ENCODE measurements around the gene SLCO2A1.

Gene SLCO2A1

GRCh38 chr3:133881939-133882825 is 147.5 kb downstream of the SLCO2A1 start:
- DNase-seq = no peak

- no peak for DNase-seq
Measured at GRCh38 chr3:133881492-133881891, 148.2 kb downstream of the SLCO2A1 start.

- DNase-seq = no peak
Measured at GRCh38 chr3:133880886-133881455, 148.8 kb downstream of the SLCO2A1 start.

GRCh38 chr3:133880287-133880686 is 149.4 kb downstream of the SLCO2A1 start:
- DNase-seq = no peak

GRCh38 chr3:133878518-133878917 is 151.2 kb downstream of the SLCO2A1 start:
- no peak for DNase-seq
